Activated naive CD8-positive, alpha-beta T cell (primary cell): ENCODE measurements around the gene PMM1.

ENCODE experiments used
- H3K27ac Mint-ChIP-seq: one replicate; pipeline ENCODE4 v1.8.0; 2021; ENCODE audit warnings: mixed read lengths
- H3K27me3 Mint-ChIP-seq: one replicate; pipeline ENCODE4 v1.8.0; 2021; ENCODE audit warnings: mixed read lengths
- H3K36me3 Mint-ChIP-seq: one replicate; pipeline ENCODE4 v1.8.0; 2021; ENCODE audit warnings: mixed read lengths
- H3K4me1 Mint-ChIP-seq: one replicate; pipeline ENCODE4 v1.8.0; 2021; ENCODE audit warnings: low read depth, mixed read lengths
- H3K4me3 Mint-ChIP-seq: one replicate; pipeline ENCODE4 v1.8.0; 2021; ENCODE audit warnings: mild to moderate bottlenecking, mixed read lengths
- H3K9me3 Mint-ChIP-seq: one replicate; pipeline ENCODE4 v1.8.0; 2021; ENCODE audit warnings: low read depth, mixed read lengths

The PMM1 gene

DNA sequence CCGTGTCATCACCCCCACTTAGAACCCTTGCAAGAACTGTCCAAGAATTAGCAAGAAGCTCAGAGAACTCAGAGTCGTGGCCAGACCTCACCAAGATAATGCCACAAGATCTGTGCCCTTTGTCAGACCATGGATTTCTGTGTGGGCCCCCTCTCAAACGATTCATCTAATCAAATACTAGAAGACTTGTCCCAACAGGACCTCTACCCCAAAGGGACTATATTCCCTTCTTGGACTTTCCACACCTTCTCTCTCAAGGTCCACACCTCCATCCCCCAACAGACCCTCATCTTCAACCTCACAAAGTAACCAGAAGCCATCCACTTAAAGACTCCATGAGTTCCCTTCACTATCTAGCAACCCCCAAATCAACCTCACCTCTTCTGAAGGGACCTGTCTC lies 48.2 kb downstream of the PMM1 start:
- H3K27ac Mint-ChIP-seq = peak overlapping the region; percentile 67
- H3K4me1 Mint-ChIP-seq = peaks cover 36% of the 10 kb centered on the region
- H3K4me3 Mint-ChIP-seq = peak overlapping the region; percentile 97
- peaks cover 5% of the 10 kb centered on the region for H3K36me3 Mint-ChIP-seq
- H3K27me3 Mint-ChIP-seq = no peaks in the 10 kb centered on the region
- no peaks in the 10 kb centered on the region for H3K9me3 Mint-ChIP-seq

DNA sequence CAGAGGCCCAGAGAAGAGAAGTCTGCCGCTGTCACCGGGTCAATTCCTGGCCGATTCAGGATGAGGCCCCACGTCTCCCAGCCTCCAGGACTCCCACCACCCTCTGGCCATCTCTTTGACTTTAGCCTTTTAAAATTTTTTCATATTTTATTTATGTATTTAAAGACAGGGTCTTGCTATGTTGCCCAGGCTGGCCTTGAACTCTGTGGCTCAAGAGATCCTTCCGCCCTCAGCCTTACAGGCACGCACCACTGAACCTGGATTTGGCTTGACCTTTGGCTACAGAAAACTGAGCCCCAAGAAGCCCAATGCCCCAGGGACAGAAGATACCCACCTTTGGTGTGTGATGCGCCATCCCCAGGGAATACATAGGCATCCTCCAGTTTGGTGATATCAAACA lies 49.3 kb downstream of the PMM1 start:
- H3K4me1 Mint-ChIP-seq = peaks cover 36% of the 10 kb centered on the region
- no peak overlapping the region for H3K27ac Mint-ChIP-seq
- H3K27me3 Mint-ChIP-seq = no peaks in the 10 kb centered on the region
- peaks cover 5% of the 10 kb centered on the region for H3K36me3 Mint-ChIP-seq
- no peaks in the 10 kb centered on the region for H3K9me3 Mint-ChIP-seq
- H3K4me3 Mint-ChIP-seq = peak overlapping the region; percentile 97

DNA sequence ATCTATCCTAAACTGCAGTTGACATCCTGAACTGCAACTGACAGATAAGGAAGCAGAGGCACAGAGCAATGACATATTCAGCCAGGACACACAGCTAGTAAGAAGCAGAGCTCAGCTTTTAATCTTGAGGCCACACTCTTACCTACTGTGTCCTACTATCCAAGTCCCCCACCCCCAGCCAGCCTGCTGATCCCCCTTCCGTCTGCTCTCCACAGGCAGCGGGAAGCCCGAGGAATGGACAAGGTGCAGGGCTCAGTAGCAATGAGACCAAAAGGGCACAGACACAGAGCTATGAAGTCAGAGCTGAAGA lies 49.7 kb downstream of the PMM1 start:
- Mint-ChIP-seq H3K27ac (no peak overlapping the region), H3K27me3 (no peaks in the 10 kb centered on the region), H3K4me1 (peaks cover 32% of the 10 kb centered on the region), H3K36me3 (peaks cover 7% of the 10 kb centered on the region), H3K9me3 (no peaks in the 10 kb centered on the region), H3K4me3 (no peak overlapping the region)

DNA sequence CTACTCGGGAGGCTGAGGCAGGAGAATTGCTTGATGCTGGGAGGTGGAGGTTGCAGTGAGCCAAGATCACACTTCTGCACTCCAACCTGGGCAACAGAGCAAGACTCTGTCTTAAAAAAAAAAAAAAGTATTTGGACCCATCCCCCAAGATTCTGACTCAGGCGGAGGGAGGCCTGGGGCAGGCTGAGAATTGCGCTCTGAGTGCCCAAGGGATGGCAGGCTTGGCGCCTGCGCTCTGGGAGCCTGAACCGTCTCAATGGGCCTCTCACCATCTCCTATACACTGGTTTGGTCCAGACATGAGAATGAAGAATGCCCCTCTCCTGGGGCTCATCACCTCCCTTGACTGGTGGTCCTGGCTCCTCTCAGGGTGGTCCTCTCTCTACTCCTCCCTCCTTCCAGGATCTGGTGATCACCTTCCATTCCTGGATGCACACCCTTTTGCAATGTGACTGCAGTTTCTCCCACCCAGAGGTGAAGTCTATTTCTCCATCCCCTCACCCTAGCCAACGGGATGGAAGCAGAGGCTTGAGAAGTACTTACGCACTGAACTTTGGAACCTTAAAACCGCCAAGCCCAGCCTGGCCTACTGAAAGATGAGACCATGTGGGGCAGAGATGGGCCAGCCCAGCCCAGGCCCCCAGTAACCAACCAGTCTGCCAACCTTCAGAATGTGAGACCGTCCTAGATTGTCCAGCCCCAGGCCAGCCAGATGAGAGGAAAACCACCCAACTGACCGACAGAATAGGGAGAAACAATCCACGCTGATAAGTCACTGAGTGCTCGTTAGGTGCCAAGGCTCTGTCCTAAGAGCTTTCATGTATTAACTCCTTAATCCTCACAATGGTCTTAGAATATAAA lies 50.3 kb downstream of the PMM1 start:
- H3K27me3 Mint-ChIP-seq = no peaks in the 10 kb centered on the region
- H3K4me1 Mint-ChIP-seq = peaks cover 26% of the 10 kb centered on the region
- no peaks in the 10 kb centered on the region for H3K9me3 Mint-ChIP-seq
- H3K27ac Mint-ChIP-seq = peak overlapping the region; percentile 22
- H3K4me3 Mint-ChIP-seq = no peak overlapping the region
- peaks cover 7% of the 10 kb centered on the region for H3K36me3 Mint-ChIP-seq

DNA sequence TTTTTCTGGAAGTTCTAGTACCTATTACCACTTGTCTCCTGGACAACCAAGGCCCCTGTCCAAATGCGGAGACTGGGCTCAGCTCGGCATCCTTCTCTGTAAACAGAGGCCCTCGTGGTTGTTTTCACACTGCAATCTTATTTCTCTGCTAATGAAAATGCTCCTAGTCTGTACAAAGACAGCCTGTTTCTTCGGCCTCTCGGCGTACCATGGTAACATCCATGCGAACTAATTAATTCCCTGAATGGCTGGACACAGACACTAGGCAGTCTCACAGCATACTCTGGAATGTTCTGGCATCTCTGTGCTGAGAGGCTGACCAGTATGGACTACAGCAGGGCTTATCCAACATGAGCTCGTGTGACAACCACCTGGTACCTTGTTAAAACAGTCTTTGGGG lies 51.1 kb downstream of the PMM1 start:
- H3K36me3 Mint-ChIP-seq = peaks cover 7% of the 10 kb centered on the region
- peaks cover 25% of the 10 kb centered on the region for H3K4me1 Mint-ChIP-seq
- no peak overlapping the region for H3K27ac Mint-ChIP-seq
- H3K4me3 Mint-ChIP-seq = no peak overlapping the region
- no peaks in the 10 kb centered on the region for H3K27me3 Mint-ChIP-seq
- H3K9me3 Mint-ChIP-seq = no peaks in the 10 kb centered on the region

DNA sequence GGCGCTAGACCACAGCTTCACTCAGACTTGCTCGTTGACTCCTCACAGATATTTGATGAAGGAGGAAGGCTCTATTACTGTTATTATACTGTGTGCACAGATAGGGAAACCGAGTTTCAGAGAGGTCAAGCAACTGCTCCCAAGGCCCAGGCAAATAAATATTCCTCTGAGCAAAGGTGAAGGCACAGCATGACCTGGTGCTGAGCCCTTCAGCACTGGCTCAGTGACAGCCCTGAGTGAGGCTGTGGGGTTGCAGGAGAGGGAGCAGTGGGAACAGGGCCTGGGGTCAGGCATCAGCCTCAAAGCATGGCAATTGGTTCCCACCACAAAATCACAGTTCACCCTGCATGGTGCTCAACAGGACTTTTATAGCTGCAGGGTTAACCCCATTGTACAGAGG lies 52.4 kb downstream of the PMM1 start:
- Mint-ChIP-seq H3K4me3 (no peak overlapping the region), H3K4me1 (peaks cover 15% of the 10 kb centered on the region), H3K9me3 (no peaks in the 10 kb centered on the region), H3K27ac (no peak overlapping the region), H3K36me3 (peaks cover 5% of the 10 kb centered on the region), H3K27me3 (no peaks in the 10 kb centered on the region)

DNA sequence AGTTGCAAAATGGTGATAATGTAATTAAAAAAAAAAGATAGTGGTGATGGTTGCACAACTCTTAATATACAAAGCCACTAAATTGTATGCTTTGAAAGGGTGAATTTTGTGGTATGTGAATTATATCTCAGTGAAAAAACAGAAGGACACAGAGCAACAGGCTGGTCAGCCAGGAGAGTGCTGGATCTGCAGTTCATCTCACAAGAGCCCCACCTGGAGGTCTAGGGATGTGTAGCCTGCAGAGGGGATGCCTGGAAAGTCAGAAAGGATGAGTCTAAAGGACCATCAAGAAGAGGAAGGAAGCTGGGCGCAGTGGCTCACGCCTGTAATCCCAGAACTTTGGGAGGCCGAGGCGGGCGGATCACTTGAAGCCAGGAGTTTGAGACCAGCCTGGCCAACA lies 54.4 kb downstream of the PMM1 start:
- Mint-ChIP-seq H3K27ac (peak overlapping the region; percentile 17), H3K36me3 (peaks cover 2% of the 10 kb centered on the region)

DNA sequence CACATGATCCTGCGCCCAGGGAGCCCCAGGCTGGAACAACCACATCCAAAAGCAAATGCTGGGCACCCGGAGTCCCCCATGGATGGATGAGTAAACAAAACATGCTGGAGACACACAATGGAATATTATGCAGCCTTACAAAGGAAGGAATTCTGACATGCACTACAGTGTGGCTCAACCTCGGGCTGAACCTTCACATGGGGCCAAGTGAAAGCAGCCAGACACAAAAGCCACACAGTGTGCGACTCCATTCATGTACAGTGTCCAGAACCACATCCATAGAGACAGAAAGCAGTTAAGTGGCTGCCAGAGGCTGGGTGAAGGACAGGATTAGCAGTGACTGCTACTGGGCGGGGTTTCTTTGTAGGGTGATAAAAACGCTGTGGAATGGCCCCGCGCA lies 55.4 kb downstream of the PMM1 start:
- no peaks in the 10 kb centered on the region for H3K9me3 Mint-ChIP-seq
- H3K4me1 Mint-ChIP-seq = no peaks in the 10 kb centered on the region
- H3K27ac Mint-ChIP-seq = peak overlapping the region; percentile 22
- no peak overlapping the region for H3K4me3 Mint-ChIP-seq
- H3K36me3 Mint-ChIP-seq = peaks cover 2% of the 10 kb centered on the region
- no peaks in the 10 kb centered on the region for H3K27me3 Mint-ChIP-seq

More for the DNA sequence above, 54.4 kb downstream of the PMM1 start:
- no peak overlapping the region for H3K4me3 Mint-ChIP-seq
- H3K9me3 Mint-ChIP-seq = no peaks in the 10 kb centered on the region
- H3K27me3 Mint-ChIP-seq = no peaks in the 10 kb centered on the region
- H3K4me1 Mint-ChIP-seq = no peaks in the 10 kb centered on the region

DNA sequence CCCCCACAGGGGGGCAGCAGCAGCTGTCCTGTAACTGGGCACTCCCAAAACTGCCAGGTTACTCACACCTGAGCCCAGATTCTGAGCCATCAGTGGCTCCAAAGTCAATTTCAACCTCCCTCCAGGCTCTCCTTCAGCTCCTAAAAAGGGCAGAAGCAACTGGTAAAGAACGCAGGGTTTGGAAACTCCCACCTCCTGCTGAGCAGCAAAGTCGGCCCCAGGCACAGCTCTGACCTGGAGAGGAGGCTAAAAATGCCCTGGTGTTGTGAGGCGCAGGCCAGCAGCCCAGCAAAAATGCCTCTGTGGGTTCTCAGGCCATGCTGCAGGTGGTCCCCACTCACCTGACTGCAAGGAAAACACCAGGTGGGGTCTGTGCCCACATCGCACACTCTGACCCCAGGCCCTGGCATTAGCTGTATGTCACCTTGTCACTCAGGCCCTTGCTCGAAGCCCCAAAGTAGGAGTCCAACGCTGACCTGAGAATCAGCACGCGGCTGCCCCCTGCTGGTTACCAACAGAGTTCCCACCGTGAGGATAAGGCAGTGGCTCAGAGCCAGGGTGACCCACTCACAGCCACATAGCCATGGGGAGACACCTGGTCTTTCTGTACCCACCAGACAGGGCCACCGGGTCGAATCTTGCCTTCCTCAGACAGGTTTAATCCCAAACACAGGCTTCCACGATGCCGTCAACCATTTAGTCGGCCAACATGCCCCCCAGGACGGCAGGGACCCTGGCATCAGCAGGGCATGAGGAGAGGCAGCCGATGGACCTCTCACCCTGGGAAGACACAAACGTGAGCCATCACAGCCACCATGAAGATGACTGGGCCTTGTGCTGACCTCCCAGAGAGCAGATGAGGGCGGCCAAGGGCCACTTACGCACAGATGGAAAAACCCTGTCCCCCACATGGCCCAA lies 56.5 kb downstream of the PMM1 start:
- Mint-ChIP-seq H3K27me3 (no peaks in the 10 kb centered on the region), H3K4me1 (no peaks in the 10 kb centered on the region), H3K4me3 (no peak overlapping the region), H3K9me3 (no peaks in the 10 kb centered on the region), H3K27ac (no peak overlapping the region), H3K36me3 (peaks cover 6% of the 10 kb centered on the region)

DNA sequence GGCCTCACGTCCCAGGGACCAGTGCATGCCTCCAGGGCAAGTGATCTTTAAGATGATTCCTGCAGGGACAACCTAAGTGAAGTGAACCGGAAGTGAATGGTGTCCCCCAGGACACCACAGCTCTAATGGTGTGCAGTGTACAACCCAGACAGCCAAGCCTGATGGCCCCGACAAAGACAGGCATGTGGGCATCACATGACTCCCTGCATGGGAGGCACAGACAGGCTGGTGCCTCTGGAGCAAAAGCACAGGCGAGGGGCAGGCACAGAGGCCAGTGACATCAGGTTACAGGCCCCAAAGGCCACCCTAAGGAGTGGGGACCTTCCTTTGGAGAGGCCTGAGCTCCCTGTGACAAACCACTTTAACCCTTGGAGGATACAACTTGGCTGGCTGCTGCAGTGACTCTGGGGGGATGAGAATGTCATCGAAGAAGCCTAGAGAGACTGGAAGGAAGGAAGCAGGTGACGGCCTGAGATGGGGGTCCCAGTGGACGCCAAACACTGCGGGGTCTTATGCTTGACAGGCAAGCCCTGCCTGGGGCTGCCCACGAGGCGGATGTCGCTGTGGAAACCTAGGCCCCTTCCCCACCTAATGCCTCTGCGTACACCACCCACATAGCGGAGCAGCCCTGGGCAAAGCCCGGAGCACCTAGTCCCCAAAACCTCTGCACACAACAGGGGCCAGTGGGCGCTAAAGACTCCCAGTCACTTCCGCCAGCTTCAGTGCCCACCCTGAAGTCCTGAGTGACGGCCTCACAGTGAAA lies 57.7 kb downstream of the PMM1 start:
- Mint-ChIP-seq H3K9me3 (no peaks in the 10 kb centered on the region), H3K4me3 (no peak overlapping the region), H3K27ac (no peak overlapping the region), H3K36me3 (peaks cover 6% of the 10 kb centered on the region), H3K4me1 (no peaks in the 10 kb centered on the region), H3K27me3 (no peaks in the 10 kb centered on the region)

DNA sequence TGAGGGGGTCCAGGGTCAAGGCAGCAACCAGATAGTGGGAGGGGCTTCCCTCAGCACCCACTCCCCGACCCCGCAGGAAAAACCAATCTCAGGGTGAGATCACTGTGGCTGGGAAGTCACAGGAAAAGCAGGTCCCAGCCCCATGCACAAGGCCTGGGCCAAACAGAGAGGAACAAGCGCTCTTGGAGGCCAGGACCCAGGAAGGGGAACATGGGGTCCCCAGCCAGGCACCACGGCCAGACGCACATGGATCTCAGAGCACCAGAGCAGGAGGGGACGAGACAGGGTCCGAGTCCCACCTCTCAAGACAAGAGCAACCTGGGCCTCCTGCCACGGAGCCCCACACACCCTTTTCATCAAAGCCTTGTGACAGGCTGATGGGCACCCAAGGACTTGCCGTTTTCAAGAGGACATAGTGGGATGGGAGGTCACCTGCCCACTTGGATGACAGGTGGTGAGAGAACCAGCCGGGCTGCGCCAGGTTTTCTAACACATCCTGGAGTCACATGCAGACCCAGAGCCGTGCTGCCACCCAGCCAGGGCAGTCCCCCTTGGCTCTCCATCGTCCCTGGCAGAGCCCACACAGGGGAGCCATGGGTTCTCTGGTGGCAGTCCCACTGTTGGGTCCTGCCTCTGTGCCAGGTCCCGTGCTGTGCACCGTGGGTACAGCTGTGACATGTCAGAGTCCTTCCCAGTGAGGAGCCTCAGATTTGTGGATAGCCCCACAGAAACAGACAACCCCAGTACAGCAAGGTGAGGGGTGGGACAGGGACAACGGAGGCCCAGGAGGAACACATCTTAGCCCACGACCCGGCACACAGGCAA lies 58.5 kb downstream of the PMM1 start:
- peak overlapping the region; percentile 10 for H3K27ac Mint-ChIP-seq
- peaks cover 6% of the 10 kb centered on the region for H3K4me1 Mint-ChIP-seq
- H3K27me3 Mint-ChIP-seq = no peaks in the 10 kb centered on the region
- no peak overlapping the region for H3K4me3 Mint-ChIP-seq
- no peaks in the 10 kb centered on the region for H3K9me3 Mint-ChIP-seq
- H3K36me3 Mint-ChIP-seq = peaks cover 6% of the 10 kb centered on the region

DNA sequence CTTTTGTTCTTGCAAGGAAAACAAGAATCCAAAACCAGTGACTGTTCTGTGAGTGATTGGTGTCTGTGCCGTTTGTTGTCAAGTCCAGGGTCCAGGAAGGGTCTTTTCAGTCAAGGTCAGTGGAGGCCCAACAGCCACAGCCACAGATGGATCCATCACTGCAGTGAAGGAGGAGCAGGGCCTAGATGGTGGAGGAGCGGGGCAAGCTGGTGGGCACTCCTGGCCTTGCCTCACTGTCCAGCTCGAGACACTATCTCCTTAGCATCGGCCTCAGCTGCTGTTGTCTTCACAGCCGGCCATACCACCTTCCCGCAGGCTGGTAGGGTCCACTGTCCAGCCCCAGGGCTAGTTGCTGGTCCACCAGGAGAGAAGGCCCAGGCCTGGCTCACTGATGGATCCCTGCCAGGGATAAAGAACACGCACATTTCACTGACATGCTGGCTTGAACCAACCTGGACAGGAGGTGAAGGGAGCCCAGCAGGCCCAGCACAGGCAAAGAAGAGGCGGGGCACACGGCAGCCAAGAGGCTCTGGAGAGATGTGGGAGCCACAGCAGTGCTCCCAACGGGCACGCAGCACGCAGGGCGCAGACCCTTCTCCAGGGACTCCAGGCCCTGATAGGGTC lies 60.6 kb downstream of the PMM1 start:
- H3K4me3 Mint-ChIP-seq = no peak overlapping the region
- peaks cover 22% of the 10 kb centered on the region for H3K4me1 Mint-ChIP-seq
- H3K36me3 Mint-ChIP-seq = peaks cover 3% of the 10 kb centered on the region
- no peaks in the 10 kb centered on the region for H3K27me3 Mint-ChIP-seq
- H3K9me3 Mint-ChIP-seq = no peaks in the 10 kb centered on the region
- H3K27ac Mint-ChIP-seq = peak overlapping the region; percentile 42

DNA sequence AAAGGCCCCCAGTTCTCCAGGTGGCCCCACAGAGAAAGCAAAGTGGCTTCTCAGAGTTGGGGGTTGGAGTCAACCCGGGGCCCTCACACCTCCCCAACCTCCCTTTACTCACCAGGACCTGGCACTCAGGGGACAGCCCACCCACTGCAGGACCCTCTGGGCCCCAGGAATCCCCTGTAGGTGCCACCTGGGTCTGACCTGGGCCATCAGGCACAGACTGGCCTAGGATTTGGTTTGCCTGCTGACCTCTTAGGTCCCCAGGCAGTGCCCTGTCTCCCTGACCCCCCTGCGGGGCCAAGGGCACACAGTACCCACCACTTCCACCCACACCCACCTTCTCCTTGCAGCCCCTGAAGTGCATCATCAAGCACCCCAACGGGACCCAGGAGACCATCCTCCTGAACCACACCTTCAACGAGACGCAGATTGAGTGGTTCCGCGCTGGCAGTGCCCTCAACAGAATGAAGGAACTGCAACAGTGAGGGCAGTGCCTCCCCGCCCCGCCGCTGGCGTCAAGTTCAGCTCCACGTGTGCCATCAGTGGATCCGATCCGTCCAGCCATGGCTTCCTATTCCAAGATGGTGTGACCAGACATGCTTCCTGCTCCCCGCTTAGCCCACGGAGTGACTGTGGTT lies 61.4 kb downstream of the PMM1 start:
- H3K27ac Mint-ChIP-seq = peak overlapping the region; percentile 42
- H3K9me3 Mint-ChIP-seq = no peaks in the 10 kb centered on the region

More for the DNA sequence above, 61.4 kb downstream of the PMM1 start:
- Mint-ChIP-seq H3K4me1 (peaks cover 24% of the 10 kb centered on the region), H3K36me3 (peaks cover 3% of the 10 kb centered on the region), H3K4me3 (no peak overlapping the region), H3K27me3 (no peaks in the 10 kb centered on the region)
